PC-9 (cell line): ENCODE measurements around the gene MVP. TPM values are rescaled to one million over a fixed set of nuclear protein-coding genes. Genes with fewer than 3 reads are reported as not detected.

ENCODE experiments used
- BruUV-seq: library from RNA; stranded (reverse); fragments of 400-500 nt; replicated peaks from 2 replicates; lab custom pipeline; 2021; lab: Mats Ljungman, UMichigan
- CTCF ChIA-PET: fragments of 300-600 bp; sonication (Branson Sonifier 250); formaldehyde crosslinking; loops from one replicate; lab custom pipeline; 2022; ENCODE audit warnings: antibody characterized with exemption; lab: Charles Lee
- POLR2A ChIA-PET: fragments of 300-600 bp; sonication (Branson Sonifier 250); formaldehyde crosslinking; loops from one replicate; lab custom pipeline; 2022; ENCODE audit warnings: antibody characterized with exemption; ENCODE audit not compliant: unreplicated experiment; lab: Charles Lee
- DNase-seq, 2 experiments: peaks; one replicate each; pipeline versions ENCODE4 v3.0.0 to v3.0.0-alpha.2; 2015 to 2022; ENCODE audit warnings: mixed read lengths in 1 of 2
- H2AFZ ChIP-seq: fragments of 200-600 bp; sonication (generic); 2 replicates; pipeline ENCODE4 v1.8.1; 2017; ENCODE audit warnings: antibody characterized with exemption
- H3F3A ChIP-seq: fragments of 200-600 bp; sonication (generic); 2 replicates; pipeline ENCODE4 v1.8.1; 2017; ENCODE audit warnings: antibody characterized with exemption, mild to moderate bottlenecking, low read depth; ENCODE audit not compliant: insufficient read depth
- H3K27ac ChIP-seq: fragments of 200-600 bp; sonication (generic); 2 replicates; pipeline ENCODE4 v1.6.1; 2016; ENCODE audit warnings: mixed run types
- H3K27me3 ChIP-seq: fragments of 200-600 bp; sonication (generic); 2 replicates; pipeline ENCODE4 v1.6.1; 2016; ENCODE audit warnings: low read depth, mixed run types; ENCODE audit not compliant: insufficient read depth
- H3K36me3 ChIP-seq: fragments of 200-600 bp; sonication (generic); 2 replicates; pipeline ENCODE4 v1.6.1; 2016; ENCODE audit warnings: low read depth, mixed run types
- H3K4me1 ChIP-seq: fragments of 200-600 bp; sonication (generic); replicated peaks from 2 replicates; pipeline ENCODE4 v1.6.1; 2016; ENCODE audit warnings: mixed run types; ENCODE audit not compliant: insufficient read depth
- H3K4me2 ChIP-seq: fragments of 200-600 bp; sonication (generic); 2 replicates; pipeline ENCODE4 v1.6.1; 2017; ENCODE audit warnings: mixed run types
- H3K4me3 ChIP-seq: fragments of 200-600 bp; sonication (generic); 2 replicates; pipeline ENCODE4 v1.6.1; 2016; ENCODE audit warnings: mixed run types
- H3K79me2 ChIP-seq: fragments of 200-600 bp; sonication (generic); 2 replicates; pipeline ENCODE4 v1.6.1; 2017; ENCODE audit warnings: low read depth, mixed run types
- H3K9me2 ChIP-seq: fragments of 200-600 bp; sonication (generic); 2 replicates; pipeline ENCODE4 v1.8.1; 2017; ENCODE audit warnings: mild to moderate bottlenecking; ENCODE audit not compliant: insufficient read depth
- H3K9me3 ChIP-seq: fragments of 200-600 bp; sonication (generic); 2 replicates; pipeline ENCODE4 v1.8.1; 2016; ENCODE audit warnings: low read depth; ENCODE audit not compliant: insufficient read depth
- H4K20me1 ChIP-seq: fragments of 200-600 bp; sonication (generic); 2 replicates; pipeline ENCODE4 v1.8.1; 2017; ENCODE audit not compliant: insufficient read depth
- EZH2 ChIP-seq: fragments of 200-600 bp; sonication (generic); IDR thresholded peaks from 2 replicates; pipeline ENCODE4 v1.8.0; 2017; ENCODE audit warnings: antibody characterized with exemption, low read depth
- intact Hi-C: fragments of 100-400 bp; cut with micrococcal nuclease; formaldehyde crosslinking; loops from one replicate; pipeline ENCODE4 v1.10.0; 2022; ENCODE audit not compliant: unreplicated experiment
- total RNA-seq: library from RNA; stranded (reverse); gene quantifications from 2 replicates; pipeline ENCODE4 v1.2.3, GENCODE V29; 2021
- TF ChIP-seq, protein P1 (sequence below): fragments of 200-600 bp; sonication (generic); conservative IDR thresholded peaks from 2 replicates; pipeline ENCODE4 v1.6.1; 2017; ENCODE audit warnings: mixed run types, antibody characterized with exemption, mild to moderate bottlenecking, moderate library complexity

Gene MVP
- total RNA-seq, 1 experiment from 2014 or later: 208 TPM

DNA sequence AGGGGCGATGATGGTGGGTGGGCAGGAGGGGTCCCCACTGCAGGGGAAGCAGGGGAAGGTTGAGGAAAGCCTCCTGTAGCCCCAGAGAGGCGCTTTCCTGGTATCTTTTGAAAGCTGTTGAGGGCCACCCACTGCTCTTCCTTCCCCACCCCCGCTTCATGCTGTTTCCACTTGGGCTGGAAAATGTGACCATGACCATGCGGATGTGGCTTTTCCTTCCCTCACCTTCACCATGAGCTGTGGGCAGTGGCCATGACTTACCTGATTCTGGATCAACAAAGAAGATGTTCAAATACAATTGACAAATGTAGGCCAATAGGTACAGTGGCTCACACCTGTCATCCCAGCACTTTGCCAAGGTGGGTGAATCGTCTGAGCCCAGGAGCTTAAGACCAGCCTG is 13.8 kb downstream of the MVP start:
- H3K9me2 ChIP-seq: no peaks in the 10 kb centered on the region
- H3K27ac ChIP-seq: no peak overlapping the region
- peaks cover 4% of the 10 kb centered on the region; the same call in 1 of the 2 replicates for H3K36me3 ChIP-seq
- no peak for DNase-seq
- no peak for TF ChIP-seq EZH2
- TF ChIP-seq, protein P1, sequence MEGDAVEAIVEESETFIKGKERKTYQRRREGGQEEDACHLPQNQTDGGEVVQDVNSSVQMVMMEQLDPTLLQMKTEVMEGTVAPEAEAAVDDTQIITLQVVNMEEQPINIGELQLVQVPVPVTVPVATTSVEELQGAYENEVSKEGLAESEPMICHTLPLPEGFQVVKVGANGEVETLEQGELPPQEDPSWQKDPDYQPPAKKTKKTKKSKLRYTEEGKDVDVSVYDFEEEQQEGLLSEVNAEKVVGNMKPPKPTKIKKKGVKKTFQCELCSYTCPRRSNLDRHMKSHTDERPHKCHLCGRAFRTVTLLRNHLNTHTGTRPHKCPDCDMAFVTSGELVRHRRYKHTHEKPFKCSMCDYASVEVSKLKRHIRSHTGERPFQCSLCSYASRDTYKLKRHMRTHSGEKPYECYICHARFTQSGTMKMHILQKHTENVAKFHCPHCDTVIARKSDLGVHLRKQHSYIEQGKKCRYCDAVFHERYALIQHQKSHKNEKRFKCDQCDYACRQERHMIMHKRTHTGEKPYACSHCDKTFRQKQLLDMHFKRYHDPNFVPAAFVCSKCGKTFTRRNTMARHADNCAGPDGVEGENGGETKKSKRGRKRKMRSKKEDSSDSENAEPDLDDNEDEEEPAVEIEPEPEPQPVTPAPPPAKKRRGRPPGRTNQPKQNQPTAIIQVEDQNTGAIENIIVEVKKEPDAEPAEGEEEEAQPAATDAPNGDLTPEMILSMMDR: no peak
- BruUV-seq: no TSS peak
- no peaks in the 10 kb centered on the region for H3K27me3 ChIP-seq
- H3F3A ChIP-seq: peaks cover 4% of the 10 kb centered on the region; the same call in 1 of the 2 replicates
- no peaks in the 10 kb centered on the region for H3K79me2 ChIP-seq
- POLR2A ChIA-PET: interaction anchor here (0.8 kb wide), 1 partner anchor 27 kb away, joined by 12 read pairs; no protein-coding TSS in a partner anchor
- no peak overlapping the region for H2AFZ ChIP-seq
- no peaks in the 10 kb centered on the region for H4K20me1 ChIP-seq
- no peak overlapping the region for H3K4me2 ChIP-seq
- H3K4me3 ChIP-seq: no peak overlapping the region
- no peaks in the 10 kb centered on the region for H3K4me1 ChIP-seq
- CTCF ChIA-PET: interaction anchor here (0.6 kb wide), 1 partner anchor 718 kb away, joined by 16 read pairs; no protein-coding TSS in a partner anchor
- intact Hi-C loops: no loop called here
- H3K9me3 ChIP-seq: no peaks in the 10 kb centered on the region

DNA sequence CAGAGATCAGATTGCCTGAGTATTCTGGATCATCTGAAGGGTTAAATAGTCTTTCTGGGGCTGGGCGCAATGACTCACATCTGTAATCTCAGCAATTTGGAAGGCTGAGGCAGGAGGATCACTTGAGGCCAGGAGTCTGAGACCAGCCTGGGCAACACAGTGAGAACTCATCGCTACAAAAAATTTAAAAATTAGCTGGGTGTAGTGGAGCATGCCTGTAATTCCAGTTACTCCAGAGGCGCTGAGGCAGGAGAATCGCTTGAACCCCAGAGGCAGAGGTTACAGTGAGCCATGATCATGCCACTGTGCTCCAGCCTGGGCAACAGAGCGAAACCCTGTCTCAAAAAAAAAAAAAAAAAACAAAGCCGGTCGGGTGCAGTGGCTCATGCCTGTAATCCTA is 15.7 kb downstream of the MVP start:
- Histone ChIP-seq H3K4me1 (no peaks in the 10 kb centered on the region), H3K27ac (no peak overlapping the region), H4K20me1 (no peaks in the 10 kb centered on the region), H2AFZ (no peak overlapping the region), H3K27me3 (no peaks in the 10 kb centered on the region), H3F3A (peaks cover 4% of the 10 kb centered on the region; the same call in 1 of the 2 replicates), H3K9me3 (no peaks in the 10 kb centered on the region), H3K9me2 (no peaks in the 10 kb centered on the region), H3K4me3 (no peak overlapping the region), H3K36me3 (peaks cover 4% of the 10 kb centered on the region; the same call in 1 of the 2 replicates), H3K79me2 (no peaks in the 10 kb centered on the region), H3K4me2 (no peak overlapping the region)
- ChIA-PET POLR2A (no interaction called here), CTCF (no interaction called here)
- intact Hi-C loops: no loop called here
- TF ChIP-seq, protein P1: no peak
- no peak for TF ChIP-seq EZH2
- DNase-seq: no peak
- BruUV-seq: no TSS peak

DNA sequence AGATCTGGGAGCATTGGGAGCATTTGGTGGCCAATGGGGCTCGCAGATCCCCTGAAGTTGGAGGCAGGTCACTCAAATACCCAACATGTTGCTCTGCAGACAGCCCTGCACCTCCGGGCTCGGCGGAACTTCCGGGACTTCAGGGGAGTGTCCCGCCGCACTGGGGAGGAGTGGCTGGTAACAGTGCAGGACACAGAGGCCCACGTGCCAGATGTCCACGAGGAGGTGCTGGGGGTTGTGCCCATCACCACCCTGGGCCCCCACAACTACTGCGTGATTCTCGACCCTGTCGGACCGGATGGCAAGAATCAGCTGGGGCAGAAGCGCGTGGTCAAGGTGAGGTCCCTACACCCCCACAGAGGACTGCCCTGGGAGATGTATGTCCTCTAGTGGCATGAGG is 16.4 kb downstream of the MVP start:
- H3K36me3 ChIP-seq: peaks cover 4% of the 10 kb centered on the region; the same call in 1 of the 2 replicates
- no peak for DNase-seq
- no peak overlapping the region for H2AFZ ChIP-seq
- H3K79me2 ChIP-seq: no peaks in the 10 kb centered on the region
- TF ChIP-seq, protein P1: no peak
- no peak for TF ChIP-seq EZH2
- peaks cover 4% of the 10 kb centered on the region; the same call in 1 of the 2 replicates for H3F3A ChIP-seq
- no peaks in the 10 kb centered on the region for H3K4me1 ChIP-seq
- H3K4me2 ChIP-seq: no peak overlapping the region
- no peak overlapping the region for H3K4me3 ChIP-seq
- no peak overlapping the region for H3K27ac ChIP-seq
- no peaks in the 10 kb centered on the region for H4K20me1 ChIP-seq
- no TSS peak for BruUV-seq
- POLR2A ChIA-PET: no interaction called here
- H3K27me3 ChIP-seq: no peaks in the 10 kb centered on the region
- no peaks in the 10 kb centered on the region for H3K9me3 ChIP-seq
- intact Hi-C loops: no loop called here
- CTCF ChIA-PET: interaction anchor here (0.6 kb wide), 1 partner anchor 112 kb away, joined by 3 read pairs; no protein-coding TSS in a partner anchor
- H3K9me2 ChIP-seq: no peaks in the 10 kb centered on the region
